NCI-H1436 (cell line): ENCODE data around the gene WWTR1.
A peak's percentile ranks its signal among the peaks of the same experiment; 100 is the strongest.

ENCODE experiments used
- DNase-seq: peaks from one replicate; lab custom pipeline; 2025; lab: John Stamatoyannopoulos, UW

The WWTR1 gene

GRCh38 chr3:149495581-149496125, 162.2 kb downstream of the WWTR1 start:
- no peak for DNase-seq

GRCh38 chr3:149494759-149495580, 162.9 kb downstream of the WWTR1 start:
- no peak for DNase-seq

GRCh38 chr3:149494022-149494758, 163.6 kb downstream of the WWTR1 start:
- DNase-seq = peak; percentile 73

GRCh38 chr3:149493315-149494021, 164.4 kb downstream of the WWTR1 start:
- DNase-seq = no peak

GRCh38 chr3:149490260-149490971, 167.4 kb downstream of the WWTR1 start:
- no peak for DNase-seq

- DNase-seq = peak; percentile 22
These were observed 168.7 kb downstream of the WWTR1 start for GRCh38 chr3:149489060-149489690.

GRCh38 chr3:149487598-149488197, 170.1 kb downstream of the WWTR1 start:
- peak; percentile 15 for DNase-seq

GRCh38 chr3:149486726-149487125, 171.1 kb downstream of the WWTR1 start:
- no peak for DNase-seq

GRCh38 chr3:149481491-149481890, 176.3 kb downstream of the WWTR1 start:
- no peak for DNase-seq

GRCh38 chr3:149481056-149481455, 176.8 kb downstream of the WWTR1 start:
- no peak for DNase-seq

GRCh38 chr3:149480326-149481017, 177.4 kb downstream of the WWTR1 start:
- DNase-seq = peak; percentile 53

GRCh38 chr3:149479621-149480325, 178.1 kb downstream of the WWTR1 start:
- no peak for DNase-seq

GRCh38 chr3:149476225-149476624, 181.6 kb downstream of the WWTR1 start:
- DNase-seq = no peak

- DNase-seq = no peak
These were observed 182.3 kb downstream of the WWTR1 start for GRCh38 chr3:149475451-149476060.

GRCh38 chr3:149474250-149474817, 183.5 kb downstream of the WWTR1 start, which contains the start of gene TM4SF4:
Gene TM4SF4 (plus strand): TSS chr3:149474697. CDS start chr3:149474878, 181 bp downstream.
- no peak for DNase-seq

GRCh38 chr3:149473357-149474249, 184.2 kb downstream of the WWTR1 start:
- no peak for DNase-seq

GRCh38 chr3:149472030-149472797, 185.6 kb downstream of the WWTR1 start:
- DNase-seq = no peak
